H1 (cell line): ENCODE measurements around the gene SLC2A1. TPM values are rescaled to one million over a fixed set of nuclear protein-coding genes. Genes with fewer than 3 reads are reported as not detected.
A peak's percentile ranks its signal among the peaks of the same experiment; 100 is the strongest.

ENCODE experiments used
- CTCF ChIA-PET: fragments of 300-600 bp; sonication (Branson Sonifier 250); formaldehyde crosslinking; loops from one replicate; lab custom pipeline; 2021; ENCODE audit not compliant: partially characterized antibody; lab: Charles Lee
- POLR2A ChIA-PET: fragments of 300-600 bp; sonication (Branson Sonifier 250); formaldehyde crosslinking; loops from one replicate; lab custom pipeline; 2021; ENCODE audit warnings: inconsistent platforms; ENCODE audit not compliant: partially characterized antibody; lab: Charles Lee
- DNase-seq, 2 experiments: peaks; one replicate each; pipeline versions ENCODE4 v3.0.0 to v3.0.0-alpha.2; 2010 to 2022; ENCODE audit warnings: low spot score in 2 of 2, low read depth in 1 of 2, mixed read lengths in 1 of 2
- FAIRE-seq: peaks from 2 replicates; lab custom pipeline; 2011; peaks lifted over from hg19 to GRCh38; lab: Jason Lieb, UNC
- H2AFZ ChIP-seq: 2 replicates; pipeline ENCODE4 v1.8.1; 2012; ENCODE audit warnings: low read length, inconsistent platforms
- H2AK5ac ChIP-seq: 2 replicates; pipeline ENCODE4 v1.6.1; 2013; ENCODE audit warnings: low read depth, low read length
- H2BK120ac ChIP-seq: replicated peaks from 2 replicates; pipeline ENCODE3; 2013; ENCODE audit warnings: low read depth, low read length, inconsistent platforms
- H2BK12ac ChIP-seq: 2 replicates; pipeline ENCODE4 v1.6.1; 2013; ENCODE audit warnings: low read depth, low read length
- H2BK15ac ChIP-seq: 2 replicates; pipeline ENCODE4 v1.6.1; 2013; ENCODE audit warnings: low read length
- H2BK20ac ChIP-seq: 2 replicates; pipeline ENCODE4 v1.6.1; 2013; ENCODE audit warnings: low read length
- H2BK5ac ChIP-seq: 2 replicates; pipeline ENCODE4 v1.6.1; 2013; ENCODE audit warnings: low read depth, low read length
- H3K14ac ChIP-seq: 2 replicates; pipeline ENCODE4 v1.6.1; 2013; ENCODE audit warnings: inconsistent platforms; ENCODE audit not compliant: insufficient read length
- H3K18ac ChIP-seq: 2 replicates; pipeline ENCODE4 v1.6.1; 2013; ENCODE audit warnings: low read length; ENCODE audit errors: extremely low read depth
- H3K23ac ChIP-seq: 2 replicates; pipeline ENCODE4 v1.6.1; 2013; ENCODE audit warnings: inconsistent platforms; ENCODE audit not compliant: insufficient read length
- H3K23me2 ChIP-seq: 2 replicates; pipeline ENCODE4 v1.6.1; 2013; ENCODE audit warnings: low read depth, low read length
- H3K27ac ChIP-seq: 2 replicates; pipeline ENCODE4 v1.6.1; 2011; ENCODE audit warnings: low read depth, low read length, inconsistent platforms
- H3K27me3 ChIP-seq, 4 experiments: replicated peaks in 1 of 4; 1 replicate in 1 of 4; 2 replicates in 3 of 4; pipeline versions ENCODE4 v1.6.1 to v1.8.1; 2011 to 2013; ENCODE audit warnings: low read length in 3 of 4, mild to moderate bottlenecking in 3 of 4, inconsistent platforms in 2 of 4, mixed read lengths in 2 of 4, moderate library complexity in 1 of 4; ENCODE audit not compliant: control insufficient read depth in 3 of 4, insufficient read depth in 3 of 4; ENCODE audit errors: extremely low read depth in 1 of 4
- H3K36me3 ChIP-seq, 4 experiments: 2 replicates each; pipeline versions ENCODE4 v1.6.1 to v1.8.1; 2011 to 2013; ENCODE audit warnings: mild to moderate bottlenecking in 4 of 4, low read length in 3 of 4, moderate library complexity in 2 of 4, control low read depth in 1 of 4, inconsistent platforms in 1 of 4; ENCODE audit not compliant: insufficient read depth in 4 of 4, control insufficient read depth in 2 of 4
- H3K4ac ChIP-seq: replicated peaks from 2 replicates; pipeline ENCODE3; 2013; ENCODE audit warnings: low read length, low read depth, mixed read lengths, inconsistent platforms; ENCODE audit not compliant: insufficient read length
- H3K4me1 ChIP-seq, 4 experiments: replicated peaks in 1 of 4; 1 replicate in 1 of 4; 2 replicates in 3 of 4; pipeline versions ENCODE4 v1.6.1 to v1.8.1; 2011 to 2013; ENCODE audit warnings: low read length in 3 of 4, inconsistent platforms in 2 of 4, mixed read lengths in 1 of 4; ENCODE audit not compliant: insufficient read depth in 4 of 4, control insufficient read depth in 3 of 4
- H3K4me2 ChIP-seq, 2 experiments: 2 replicates each; pipeline versions ENCODE4 v1.6.1 to v1.8.1; 2011 to 2013; ENCODE audit warnings: low read depth in 2 of 2, low read length in 2 of 2, control low read depth in 1 of 2, inconsistent platforms in 1 of 2, mild to moderate bottlenecking in 1 of 2; ENCODE audit not compliant: insufficient read depth in 1 of 2
- H3K4me3 ChIP-seq, 4 experiments: fragments of 200-600, 300-600 bp in 1 of 4; sonication (generic), shearing (Covaris generic), sonication (Bioruptor Twin) in 1 of 4; 2 replicates each; pipeline versions ENCODE4 v1.5.1 to v1.8.1; 2011 to 2016; ENCODE audit warnings: low read length in 4 of 4, low read depth in 3 of 4, control low read depth in 2 of 4, inconsistent platforms in 2 of 4, mild to moderate bottlenecking in 2 of 4, mixed read lengths in 1 of 4, moderate library complexity in 1 of 4; ENCODE audit not compliant: insufficient read depth in 2 of 4; ENCODE audit errors: extremely low read depth in 1 of 4
- H3K56ac ChIP-seq: replicated peaks from 2 replicates; pipeline ENCODE3; 2013; ENCODE audit warnings: low read depth, mild to moderate bottlenecking, mixed read lengths, low read length, inconsistent platforms; ENCODE audit not compliant: insufficient read length
- H3K79me1 ChIP-seq: 2 replicates; pipeline ENCODE4 v1.6.1; 2013; ENCODE audit warnings: low read depth, low read length, control low read depth
- H3K79me2 ChIP-seq, 2 experiments: 2 replicates each; pipeline versions ENCODE4 v1.6.1 to v1.8.1; 2012 to 2013; ENCODE audit warnings: low read length in 2 of 2, mild to moderate bottlenecking in 2 of 2, inconsistent platforms in 1 of 2; ENCODE audit not compliant: insufficient read depth in 2 of 2, control insufficient read depth in 1 of 2
- H3K9ac ChIP-seq, 4 experiments: replicated peaks in 1 of 4; 1 replicate in 1 of 4; 2 replicates in 3 of 4; pipeline versions ENCODE4 v1.6.1 to v1.8.1; 2011 to 2013; ENCODE audit warnings: low read depth in 3 of 4, low read length in 3 of 4, control low read depth in 2 of 4, mild to moderate bottlenecking in 2 of 4, moderate library complexity in 2 of 4, inconsistent platforms in 1 of 4; ENCODE audit errors: extremely low read depth in 1 of 4
- H3K9me3 ChIP-seq, 2 experiments: 2 replicates each; pipeline versions ENCODE4 v1.6.1 to v1.8.1; 2012 to 2013; ENCODE audit warnings: mild to moderate bottlenecking in 2 of 2, moderate library complexity in 2 of 2, control low read depth in 1 of 2, inconsistent platforms in 1 of 2, low read depth in 1 of 2, low read length in 1 of 2, mixed read lengths in 1 of 2; ENCODE audit not compliant: insufficient read depth in 2 of 2
- H4K20me1 ChIP-seq, 2 experiments: replicated peaks in 1 of 2; 2 replicates each; pipeline versions ENCODE3 to v1.8.1; 2011 to 2013; ENCODE audit warnings: inconsistent platforms in 2 of 2, low read length in 2 of 2, mild to moderate bottlenecking in 1 of 2; ENCODE audit not compliant: insufficient read depth in 2 of 2, control insufficient read depth in 1 of 2
- H4K5ac ChIP-seq: 2 replicates; pipeline ENCODE4 v1.6.1; 2013; ENCODE audit warnings: low read length, low read depth, mixed read lengths, inconsistent platforms; ENCODE audit not compliant: insufficient read length
- H4K8ac ChIP-seq: 2 replicates; pipeline ENCODE4 v1.8.0; 2013; ENCODE audit warnings: mild to moderate bottlenecking, moderate library complexity, low read length, inconsistent platforms; ENCODE audit not compliant: insufficient read depth; ENCODE audit errors: extremely low read depth
- H4K91ac ChIP-seq: replicated peaks from 2 replicates; pipeline ENCODE3; 2013; ENCODE audit warnings: low read length, mixed read lengths, inconsistent platforms; ENCODE audit not compliant: insufficient read length
- ASH2L ChIP-seq: fragments of 200-600, 300-600 bp; sonication (generic); IDR thresholded peaks from one replicate; pipeline ENCODE4 v1.7.1; 2017; ENCODE audit warnings: low read length
- BRCA1 ChIP-seq: IDR thresholded peaks from 2 replicates; pipeline ENCODE4 v1.6.1; 2012; ENCODE audit warnings: low read depth, low read length, improper control_type of control experiment
- CREB1 ChIP-seq: IDR thresholded peaks from 2 replicates; pipeline ENCODE4 v1.6.1; 2012; ENCODE audit warnings: inconsistent platforms
- FOSL1 ChIP-seq: IDR thresholded peaks from 2 replicates; pipeline ENCODE4 v1.6.1; 2011; ENCODE audit warnings: mild to moderate bottlenecking, low read depth, low read length, moderate library complexity; ENCODE audit not compliant: insufficient read depth
- MAX ChIP-seq: IDR thresholded peaks from 2 replicates; pipeline ENCODE4 v1.6.1; 2012; ENCODE audit warnings: inconsistent platforms
- NRF1 ChIP-seq: IDR thresholded peaks from 2 replicates; pipeline ENCODE4 v1.6.1; 2011; ENCODE audit warnings: mild to moderate bottlenecking, low read depth, low read length, improper control_type of control experiment
- POLR2A ChIP-seq, 2 experiments: IDR thresholded peaks; 1 replicate in 1 of 2; 2 replicates in 1 of 2; pipeline ENCODE4 v1.6.1; 2011; ENCODE audit warnings: low read depth in 2 of 2, low read length in 2 of 2, mild to moderate bottlenecking in 2 of 2; ENCODE audit errors: control extremely low read depth in 1 of 2
- POLR2AphosphoS5 ChIP-seq: IDR thresholded peaks from 2 replicates; pipeline ENCODE4 v1.6.1; 2011; ENCODE audit warnings: low read depth, low read length
- RAD21 ChIP-seq, 2 experiments: IDR thresholded peaks in 1 of 2; conservative IDR thresholded peaks in 1 of 2; 2 replicates each; pipeline ENCODE4 v1.6.1; 2011; ENCODE audit warnings: low read depth in 2 of 2, low read length in 2 of 2, improper control_type of control experiment in 1 of 2, inconsistent platforms in 1 of 2, mild to moderate bottlenecking in 1 of 2, moderate library complexity in 1 of 2
- SIX5 ChIP-seq: IDR thresholded peaks from 2 replicates; pipeline ENCODE4 v1.6.1; 2011; ENCODE audit warnings: mild to moderate bottlenecking, low read depth, low read length
- TEAD4 ChIP-seq: IDR thresholded peaks from 2 replicates; pipeline ENCODE4 v1.6.1; 2012; ENCODE audit warnings: low read depth, low read length, inconsistent platforms, mixed read lengths
- WGBS, 2 experiments: shearing (Covaris generic) in 1 of 2; methylation state at CpG; one replicate each; pipeline versions ENCODE4 v1.1.6 to v1.1.7; 2013 to 2015; ENCODE audit warnings: low lambda C conversion rate in 2 of 2, mixed read lengths in 2 of 2, inconsistent platforms in 1 of 2, low coverage in 1 of 2, missing lambda C conversion rate in 1 of 2; ENCODE audit not compliant: insufficient replicate concordance in 2 of 2, insufficient coverage in 1 of 2, insufficient read length in 1 of 2; ENCODE audit errors: extremely low coverage in 1 of 2, missing lambda C conversion rate in 1 of 2; 5-methylcytosine and 5-hydroxymethylcytosine counted together
- polyA plus RNA-seq, 7 experiments: library from polyadenylated mRNA; depleted of rRNA in 3 of 7; stranded (reverse) in 5 of 7; unstranded in 2 of 7; fragments of >200 nt in 5 of 7; fragments of 200-250 nt in 2 of 7; gene quantifications; 1 replicate in 5 of 7; 2 replicates in 1 of 7; 4 replicates in 1 of 7; pipeline versions ENCODE4 v1.2.1 to v1.2.3, GENCODE V29; 2011 to 2013; ENCODE audit warnings: missing spikeins in 2 of 7, mixed read lengths in 2 of 7
- total RNA-seq: library from RNA; stranded (reverse); fragmentation: NEBNext Ultra II Directional; extraction: Animal tissue kit (Norgen Biotek cat#: 25700); gene quantifications from 2 replicates; pipeline ENCODE4 v1.2.1, GENCODE V29; 2021

Gene SLC2A1
- total and polyA plus RNA-seq, 2 of the 8 experiments (the other 6 are each of a cell fraction or from before 2014, with no cell fraction given): 230 to 308 TPM

GRCh38 chr1:42935971-42936308, 22.7 kb downstream of the SLC2A1 start:
- Histone ChIP-seq H3K79me2 (peaks cover 7 to 93% of the 10 kb centered on the region in 2 experiments; a peak in 3 of 4 replicates), H3K56ac (no peak overlapping the region), H3K4me3 (no peak overlapping the region), H3K18ac (no peak overlapping the region), H4K8ac (no peak overlapping the region), H4K5ac (no peak overlapping the region), H2BK120ac (no peak overlapping the region), H3K27ac (no peak overlapping the region), H3K23ac (no peak overlapping the region), H2AFZ (no peak overlapping the region), H4K91ac (no peak overlapping the region), H3K4me1 (peaks cover 3 to 41% (median 20%) of the 10 kb centered on the region in 4 experiments), H4K20me1 (peaks cover 60 to 75% of the 10 kb centered on the region in 2 experiments), H3K9me3 (no peaks in the 10 kb centered on the region), H3K36me3 (peaks cover 32 to 74% (median 51%) of the 10 kb centered on the region in 4 experiments), H2AK5ac (no peak overlapping the region), H3K4me2 (no peak overlapping the region), H3K27me3 (no peaks in the 10 kb centered on the region), H2BK12ac (no peak overlapping the region), H3K14ac (no peak overlapping the region), H3K79me1 (peaks cover 26% of the 10 kb centered on the region), H2BK20ac (no peak overlapping the region), H2BK5ac (peak overlapping the region; percentile 66), H3K9ac (no peak overlapping the region), H3K4ac (no peak overlapping the region), H3K23me2 (no peaks in the 10 kb centered on the region), H2BK15ac (no peak overlapping the region)
- TF ChIP-seq ASH2L (no peak), POLR2AphosphoS5 (0 out of 2 replicates have a peak, but pooled peaks have one; percentile 11), MAX (no peak), FOSL1 (no peak), SIX5 (no peak), RAD21 (IDR thresholded peaks at IDR 0.05 in 1 of 2, conservative IDR thresholded peaks at IDR 0.05 in 1 of 2; ENCODE audit: low read depth in 2 of 2, low read length in 2 of 2) (no peak), CREB1 (no peak), POLR2A (IDR thresholded peaks at IDR 0.05; ENCODE audit: control extremely low read depth in 1 of 2, low read depth in 2 of 2, low read length in 2 of 2) (peak in 1 of 2 experiments; percentile 57; a peak in 1 of 3 replicates), BRCA1 (no peak), TEAD4 (no peak), NRF1 (no peak)
- CTCF ChIA-PET: interaction anchor here (0.7 to 4.8 kb wide), 9 partner anchors 9 to 158 kb away, joined by 4 to 48 read pairs (median 6); no protein-coding TSS in a partner anchor
- POLR2A ChIA-PET: interaction anchor here (1.0 to 5.1 kb wide), 8 partner anchors 11 to 137 kb away, joined by 3 to 40 read pairs (median 5); no protein-coding TSS in a partner anchor
- no peak for DNase-seq
- WGBS, 2 experiments: 92% methylated on average over 5 of the region's 5 CpGs; no CpG with 5 or more reads in 1 of the 2 experiments
- FAIRE-seq: no peak
